ENCODE data around the gene NABP2. TPM values are rescaled to one million over a fixed set of nuclear protein-coding genes. Genes with fewer than 3 reads are reported as not detected.
"Not testable (repeated sequence)": the region's sequence is repeated elsewhere in the genome, so short reads cannot be mapped to it uniquely, and the experiment has no call there.

The NABP2 gene
- polyA plus RNA-seq, 2 donors: 10.2 to 19.1 TPM

DNA sequence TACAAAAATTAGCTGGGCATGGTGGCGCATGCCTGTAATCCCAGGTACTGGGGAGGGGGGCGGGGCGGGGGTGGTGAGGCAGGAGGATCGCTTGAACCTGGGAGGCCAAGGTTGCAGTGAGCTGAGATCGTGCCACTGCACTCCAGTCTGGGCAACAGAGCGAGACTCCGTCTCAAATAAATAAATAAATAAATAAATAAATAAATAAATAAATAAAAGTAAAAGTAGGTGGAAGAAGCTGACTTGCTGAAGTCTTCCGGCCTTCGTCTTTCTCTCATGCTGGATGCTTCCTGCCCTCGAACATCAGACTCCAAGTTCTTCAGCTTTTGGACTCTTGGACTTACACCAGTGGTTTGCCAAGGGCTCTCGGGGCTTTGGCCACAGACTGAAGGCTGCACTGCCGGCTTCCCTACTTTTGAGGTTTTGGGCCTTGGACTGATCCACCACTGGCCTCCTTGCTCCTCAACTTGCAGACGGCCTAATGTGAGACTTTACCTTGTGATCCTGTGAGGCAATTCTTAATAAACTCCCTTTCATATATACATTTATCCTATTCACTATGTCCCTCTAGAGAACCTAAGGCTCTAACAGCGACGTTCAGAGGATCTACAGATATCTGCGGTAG is 42.0 kb downstream of the NABP2 start:
- 54% methylated on average over 16 of the region's 16 CpGs for WGBS, 2 donors
- H3K27ac ChIP-seq (ENCODE audit: low read depth in 2 of 2, low read length in 1 of 2): peak overlapping the region; percentile 93 to 96

DNA sequence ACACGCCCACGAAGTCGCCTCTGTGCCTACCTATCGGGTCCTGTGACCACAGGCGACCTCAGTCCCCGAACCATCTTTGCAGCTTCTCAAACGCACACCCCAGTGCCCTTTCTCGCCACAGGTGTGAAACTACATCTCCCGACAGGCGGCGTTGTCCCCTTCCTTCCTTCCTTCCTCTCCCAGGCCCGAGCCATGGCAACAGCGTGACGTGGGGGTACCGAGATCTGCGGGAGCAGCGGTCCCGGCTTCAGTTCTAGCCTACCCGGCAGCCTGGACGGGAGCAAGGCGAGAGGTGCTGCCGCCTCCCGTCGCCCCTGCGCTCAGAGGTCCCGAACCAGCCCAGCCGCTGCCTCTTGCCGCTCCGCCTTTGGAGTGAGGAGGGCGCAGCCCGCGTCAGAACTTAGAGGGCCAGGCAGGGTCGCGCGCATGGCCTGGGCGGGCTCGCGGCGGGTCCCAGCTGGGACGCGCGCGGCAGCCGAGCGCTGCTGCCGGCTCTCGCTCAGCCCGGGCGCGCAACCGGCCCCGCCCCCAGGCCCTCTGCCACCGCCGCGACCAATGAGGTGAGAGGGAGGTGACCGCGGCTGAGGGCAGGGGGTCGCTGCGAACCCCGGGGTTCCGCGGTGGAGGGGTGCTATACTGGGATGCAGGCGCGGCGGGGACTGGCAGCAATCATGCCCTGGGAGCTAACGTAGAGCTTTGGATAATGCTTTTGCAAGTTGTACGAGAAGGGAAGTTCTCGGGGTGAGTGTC is 42.7 kb downstream of the NABP2 start, which contains the start of gene COQ10A:
Gene COQ10A, plus strand, starts transcription at position 250 of the 750 bp plus-strand sequence. Its CDS starts 177 bp downstream, at position 427.
- H3K27ac ChIP-seq (ENCODE audit: low read depth in 2 of 2, low read length in 1 of 2): peak within 1 kb of the TSS; percentile 93 to 96

More for the DNA sequence above, 42.0 kb downstream of the NABP2 start:
- not testable (repeated sequence) for H3K9me3 ChIP-seq (ENCODE audit: control insufficient read depth in 2 of 2, insufficient read depth in 1 of 2, low read depth in 1 of 2, low read length in 1 of 2); H3K27me3 ChIP-seq (ENCODE audit: control insufficient read depth in 1 of 2, insufficient read depth in 2 of 2, low read length in 2 of 2); H3K36me3 ChIP-seq (ENCODE audit: control insufficient read depth in 2 of 2, insufficient read depth in 2 of 2, low read length in 1 of 2); H3K4me1 ChIP-seq (ENCODE audit: control insufficient read depth in 2 of 2, insufficient read depth in 2 of 2, low read length in 1 of 2)
- H3K4me3 ChIP-seq (ENCODE audit: low read depth in 1 of 2, low read length in 2 of 2): peak overlapping the region; percentile 66 to 87

DNA sequence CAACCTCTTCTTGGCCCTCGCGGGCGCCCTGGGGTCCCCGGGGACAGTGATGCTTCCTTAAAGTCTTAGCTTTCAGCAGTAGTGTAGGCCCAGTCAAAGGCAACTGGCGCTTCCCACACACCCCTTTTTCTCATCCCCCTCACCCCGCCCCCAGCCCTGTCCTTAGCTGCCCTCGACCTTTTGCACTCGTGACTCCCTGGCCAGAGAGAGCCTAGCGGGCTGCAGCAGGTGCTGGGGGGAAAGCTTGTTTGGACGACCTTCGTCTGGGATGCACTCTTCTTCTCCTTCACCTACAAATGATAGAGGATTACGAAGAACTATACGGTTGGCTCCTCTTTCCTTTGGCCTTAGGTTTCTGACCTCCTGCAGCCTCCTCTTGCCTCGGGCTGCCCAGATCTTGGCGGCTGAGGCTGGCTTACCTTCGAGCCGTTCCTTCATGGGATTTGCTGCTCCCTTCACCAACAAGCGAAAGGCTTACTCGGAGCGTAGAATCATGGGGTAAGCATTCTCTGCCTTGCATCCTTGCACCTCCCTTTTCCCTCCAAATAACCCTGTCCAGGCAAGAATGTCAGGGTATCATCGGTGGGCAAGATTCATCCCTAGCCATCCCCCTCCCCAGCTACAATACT is 43.4 kb downstream of the NABP2 start:
- Histone ChIP-seq H3K27me3 (ENCODE audit: control insufficient read depth in 1 of 2, insufficient read depth in 2 of 2, low read length in 2 of 2) (no peaks in the 10 kb centered on the region), H3K4me1 (ENCODE audit: control insufficient read depth in 2 of 2, insufficient read depth in 2 of 2, low read length in 1 of 2) (peaks cover 0 to 3% of the 10 kb centered on the region in 2 donors), H3K27ac (ENCODE audit: low read depth in 2 of 2, low read length in 1 of 2) (peak overlapping the region; percentile 93 to 96), H3K4me3 (ENCODE audit: low read depth in 1 of 2, low read length in 2 of 2) (peak overlapping the region; percentile 66 to 87), H3K9me3 (ENCODE audit: control insufficient read depth in 2 of 2, insufficient read depth in 1 of 2, low read depth in 1 of 2, low read length in 1 of 2) (no peaks in the 10 kb centered on the region), H3K36me3 (ENCODE audit: control insufficient read depth in 2 of 2, insufficient read depth in 2 of 2, low read length in 1 of 2) (peaks cover 2 to 5% of the 10 kb centered on the region in 2 donors)
- WGBS, 2 donors: 27 to 28% methylated on average over 21 of the region's 21 CpGs

More for the DNA sequence above, 42.7 kb downstream of the NABP2 start, which contains the start of gene COQ10A:
- 0% methylated on average over 62 to 68 of the region's 68 CpGs for WGBS, 2 donors
- Histone ChIP-seq H3K9me3 (ENCODE audit: control insufficient read depth in 2 of 2, insufficient read depth in 1 of 2, low read depth in 1 of 2, low read length in 1 of 2) (no peaks in the 10 kb centered on the region), H3K36me3 (ENCODE audit: control insufficient read depth in 2 of 2, insufficient read depth in 2 of 2, low read length in 1 of 2) (peaks cover 0 to 5% of the 10 kb centered on the region in 2 donors), H3K4me1 (ENCODE audit: control insufficient read depth in 2 of 2, insufficient read depth in 2 of 2, low read length in 1 of 2) (peaks cover 0 to 3% of the 10 kb centered on the region in 2 donors), H3K27me3 (ENCODE audit: control insufficient read depth in 1 of 2, insufficient read depth in 2 of 2, low read length in 2 of 2) (no peaks in the 10 kb centered on the region), H3K4me3 (ENCODE audit: low read depth in 1 of 2, low read length in 2 of 2) (peak within 1 kb of the TSS; percentile 66 to 87)

DNA sequence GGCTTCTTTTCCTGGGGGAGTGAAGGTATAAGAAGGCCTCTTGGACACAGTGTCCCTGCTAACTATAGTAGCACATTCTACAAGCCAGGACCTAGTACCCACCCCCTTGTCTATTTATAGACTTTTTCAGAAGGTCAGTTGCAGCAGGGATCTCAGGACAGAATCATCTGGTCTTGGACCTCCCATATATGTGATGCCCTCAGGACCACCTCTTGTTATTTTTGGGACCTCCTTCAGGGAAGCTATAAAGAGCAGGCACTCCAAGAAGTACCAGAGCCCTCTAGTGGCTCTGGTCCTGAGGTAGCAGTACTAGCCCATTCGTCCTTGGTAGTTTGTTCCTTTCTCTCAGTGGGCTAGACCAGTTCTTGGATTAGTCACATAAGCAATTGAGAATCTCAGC is 46.9 kb downstream of the NABP2 start:
- H3K27me3 ChIP-seq (ENCODE audit: control insufficient read depth in 1 of 2, insufficient read depth in 2 of 2, low read length in 2 of 2): no peaks in the 10 kb centered on the region
- H3K4me1 ChIP-seq (ENCODE audit: control insufficient read depth in 2 of 2, insufficient read depth in 2 of 2, low read length in 1 of 2): peaks cover 0 to 3% of the 10 kb centered on the region in 2 donors
- no peak overlapping the region for H3K4me3 ChIP-seq (ENCODE audit: low read depth in 1 of 2, low read length in 2 of 2)
- peaks cover 17 to 25% of the 10 kb centered on the region in 2 donors for H3K36me3 ChIP-seq (ENCODE audit: control insufficient read depth in 2 of 2, insufficient read depth in 2 of 2, low read length in 1 of 2)
- no peaks in the 10 kb centered on the region for H3K9me3 ChIP-seq (ENCODE audit: control insufficient read depth in 2 of 2, insufficient read depth in 1 of 2, low read depth in 1 of 2, low read length in 1 of 2)
- no peak overlapping the region for H3K27ac ChIP-seq (ENCODE audit: low read depth in 2 of 2, low read length in 1 of 2)
- 14 to 17% methylated on average over 1 of the region's 1 CpG for WGBS, 2 donors

DNA sequence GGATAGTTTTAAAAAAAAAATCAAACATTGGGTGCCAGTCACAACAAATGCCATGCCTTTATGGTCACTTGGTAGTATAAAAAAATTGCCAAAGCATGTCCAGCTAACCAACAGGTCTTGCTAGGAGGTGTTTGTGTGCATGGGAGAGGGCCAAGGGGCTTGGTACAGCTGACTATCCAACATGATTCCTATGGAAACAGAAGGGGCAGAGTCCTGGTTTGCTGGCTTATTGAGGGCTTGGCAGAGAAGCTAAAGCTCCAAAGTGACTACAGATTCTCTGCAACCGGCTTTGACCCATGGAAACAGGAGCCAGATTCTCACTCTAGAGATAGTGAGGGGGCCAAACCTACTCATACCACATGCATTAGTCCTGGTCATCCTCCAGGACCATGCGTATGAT is 48.3 kb downstream of the NABP2 start:
- WGBS, 2 donors: 79 to 92% methylated on average over 2 of the region's 2 CpGs
- H3K4me3 ChIP-seq (ENCODE audit: low read depth in 1 of 2, low read length in 2 of 2); H3K27ac ChIP-seq (ENCODE audit: low read depth in 2 of 2, low read length in 1 of 2); H3K27me3 ChIP-seq (ENCODE audit: control insufficient read depth in 1 of 2, insufficient read depth in 2 of 2, low read length in 2 of 2); H3K9me3 ChIP-seq (ENCODE audit: control insufficient read depth in 2 of 2, insufficient read depth in 1 of 2, low read depth in 1 of 2, low read length in 1 of 2); H3K4me1 ChIP-seq (ENCODE audit: control insufficient read depth in 2 of 2, insufficient read depth in 2 of 2, low read length in 1 of 2): not testable (repeated sequence)
- H3K36me3 ChIP-seq (ENCODE audit: control insufficient read depth in 2 of 2, insufficient read depth in 2 of 2, low read length in 1 of 2): peaks cover 17 to 29% of the 10 kb centered on the region in 2 donors

DNA sequence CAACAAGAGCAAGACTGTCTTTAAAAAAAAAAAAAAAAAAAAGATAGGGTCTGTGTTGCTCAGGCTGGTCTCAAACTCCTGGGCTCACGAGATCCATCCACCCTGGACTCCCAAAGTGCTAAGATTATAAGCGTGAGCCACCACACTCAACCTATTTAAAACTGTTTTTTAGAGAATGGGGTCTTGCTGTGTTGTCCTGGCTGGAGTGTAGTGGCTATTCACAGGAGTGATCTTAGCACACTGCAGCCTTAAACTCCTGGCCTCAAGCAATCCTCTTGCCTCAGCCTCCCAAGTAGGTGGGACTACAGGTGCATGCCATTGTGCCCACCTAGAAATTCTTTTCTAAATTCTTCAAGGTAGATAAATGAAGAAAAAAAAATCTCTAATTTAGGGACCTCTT is 50.2 kb downstream of the NABP2 start:
- Histone ChIP-seq H3K27ac (ENCODE audit: low read depth in 2 of 2, low read length in 1 of 2) (no peak overlapping the region), H3K4me1 (ENCODE audit: control insufficient read depth in 2 of 2, insufficient read depth in 2 of 2, low read length in 1 of 2) (no peaks in the 10 kb centered on the region), H3K9me3 (ENCODE audit: control insufficient read depth in 2 of 2, insufficient read depth in 1 of 2, low read depth in 1 of 2, low read length in 1 of 2) (no peaks in the 10 kb centered on the region), H3K36me3 (ENCODE audit: control insufficient read depth in 2 of 2, insufficient read depth in 2 of 2, low read length in 1 of 2) (peaks cover 17 to 36% of the 10 kb centered on the region in 2 donors), H3K4me3 (ENCODE audit: low read depth in 1 of 2, low read length in 2 of 2) (no peak overlapping the region), H3K27me3 (ENCODE audit: control insufficient read depth in 1 of 2, insufficient read depth in 2 of 2, low read length in 2 of 2) (no peaks in the 10 kb centered on the region)
- 93 to 100% methylated on average over 2 of the region's 2 CpGs for WGBS, 2 donors

DNA sequence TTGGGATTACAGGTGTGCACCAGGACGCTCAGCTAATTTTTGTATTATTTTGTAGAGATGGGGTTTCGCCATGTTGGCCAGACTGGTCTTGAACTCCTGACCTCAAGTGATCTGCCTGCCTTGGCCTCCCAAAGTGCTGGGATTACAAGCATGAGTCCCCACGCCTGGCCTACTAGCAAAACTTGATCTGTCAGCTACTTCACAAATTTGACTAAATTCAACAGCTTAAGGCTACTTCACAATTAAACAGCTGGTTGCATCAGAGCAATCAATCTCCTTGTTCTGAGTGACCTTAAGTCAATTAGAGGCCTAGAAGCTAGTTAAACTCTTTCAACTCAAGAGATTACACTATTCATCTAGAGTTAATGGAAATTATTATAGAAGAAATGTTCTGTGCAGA is 54.8 kb downstream of the NABP2 start:
- Histone ChIP-seq H3K4me1 (ENCODE audit: control insufficient read depth in 2 of 2, insufficient read depth in 2 of 2, low read length in 1 of 2) (no peaks in the 10 kb centered on the region), H3K27ac (ENCODE audit: low read depth in 2 of 2, low read length in 1 of 2) (no peak overlapping the region), H3K27me3 (ENCODE audit: control insufficient read depth in 1 of 2, insufficient read depth in 2 of 2, low read length in 2 of 2) (no peaks in the 10 kb centered on the region), H3K9me3 (ENCODE audit: control insufficient read depth in 2 of 2, insufficient read depth in 1 of 2, low read depth in 1 of 2, low read length in 1 of 2) (no peaks in the 10 kb centered on the region), H3K36me3 (ENCODE audit: control insufficient read depth in 2 of 2, insufficient read depth in 2 of 2, low read length in 1 of 2) (peaks cover 16 to 37% of the 10 kb centered on the region in 2 donors), H3K4me3 (ENCODE audit: low read depth in 1 of 2, low read length in 2 of 2) (no peak overlapping the region)
- WGBS, 2 donors: 85 to 89% methylated on average over 3 of the region's 3 CpGs

Other genes starting within 250 kb of the NABP2 start
- 10 to 100 TPM; 14.3 to 14.9 TPM for gene SUOX, start 227.1 kb upstream of the NABP2 start, polyA plus RNA-seq
- 1 to 10 TPM; 1.5 TPM for gene IKZF4, start 203.3 kb upstream of the NABP2 start, polyA plus RNA-seq
- gene RPS26, start 182.4 kb upstream of the NABP2 start, polyA plus RNA-seq: 100 to 1,000 TPM; 899 to 941 TPM
- gene ERBB3, start 144.2 kb upstream of the NABP2 start, polyA plus RNA-seq: 100 to 1,000 TPM in 1 of 2 donors, 10 to 100 TPM in 1; 49.4 to 102 TPM
- gene PA2G4, start 119.8 kb upstream of the NABP2 start, polyA plus RNA-seq: 100 to 1,000 TPM; 103 to 180 TPM
- 1,000 to 10,000 TPM; 1,736 to 6,738 TPM for gene RPL41, start 107.7 kb upstream of the NABP2 start, polyA plus RNA-seq
- gene ZC3H10, start 106.1 kb upstream of the NABP2 start, polyA plus RNA-seq: 1 to 10 TPM; 1.4 to 2.2 TPM
- gene ESYT1, start 96.1 kb upstream of the NABP2 start, polyA plus RNA-seq: 10 to 100 TPM; 15.6 to 36.6 TPM
- 10 to 100 TPM; 57.3 to 57.7 TPM for gene MYL6B, start 71.8 kb upstream of the NABP2 start, polyA plus RNA-seq
- 1,000 to 10,000 TPM; 1,769 to 2,908 TPM for gene MYL6, start 66.0 kb upstream of the NABP2 start, polyA plus RNA-seq
- gene SMARCC2, start 34.9 kb upstream of the NABP2 start, polyA plus RNA-seq: 10 to 100 TPM; 21.4 to 31.4 TPM
- 10 to 100 TPM in 1 of 2 donors, 1 to 10 TPM in 1; 7.9 to 17.5 TPM for gene RNF41, start 2.4 kb upstream of the NABP2 start, polyA plus RNA-seq
- under 1 TPM; 0.09 to 0.29 TPM for gene SLC39A5, start 5.7 kb downstream of the NABP2 start, polyA plus RNA-seq
- gene ANKRD52, start 34.0 kb downstream of the NABP2 start, polyA plus RNA-seq: 1 to 10 TPM; 4.9 to 9.3 TPM
- 1 to 10 TPM; 5.5 to 7.0 TPM for gene COQ10A, start 42.6 kb downstream of the NABP2 start, polyA plus RNA-seq
- gene CS, start 76.0 kb downstream of the NABP2 start, polyA plus RNA-seq: 10 to 100 TPM; 53.7 to 98.0 TPM
- 10 to 100 TPM; 62.1 to 75.3 TPM for gene CNPY2, start 91.6 kb downstream of the NABP2 start, polyA plus RNA-seq
- gene PAN2, start 109.7 kb downstream of the NABP2 start, polyA plus RNA-seq: 10 to 100 TPM; 18.1 to 44.7 TPM
- gene IL23A, start 114.5 kb downstream of the NABP2 start, polyA plus RNA-seq: 10 to 100 TPM in 1 of 2 donors, 1 to 10 TPM in 1; 2.9 to 32.1 TPM
- gene STAT2, start 135.8 kb downstream of the NABP2 start, polyA plus RNA-seq: 10 to 100 TPM; 23.9 to 35.1 TPM
- gene APOF, start 138.5 kb downstream of the NABP2 start, polyA plus RNA-seq: not detected
- gene TIMELESS, start 225.1 kb downstream of the NABP2 start, polyA plus RNA-seq: 1 to 10 TPM; 9.2 TPM
- under 1 TPM in 1 of 2 donors, not detected in 1; 0.04 TPM for gene MIP, start 230.3 kb downstream of the NABP2 start, polyA plus RNA-seq
- 1 to 10 TPM; 2.2 to 2.9 TPM for gene SPRYD4, start 244.2 kb downstream of the NABP2 start, polyA plus RNA-seq

All from esophagus (tissue), 2 donors.